ENCODE measurements around the gene CC2D2B. TPM values are rescaled to one million over a fixed set of nuclear protein-coding genes. Genes with fewer than 3 reads are reported as not detected.

CC2D2B gene
- polyA plus RNA-seq (2011; rRNA removed) = not detected in 2 replicates
- not detected in 2 replicates for polyA minus RNA-seq (2011; rRNA and poly(A)+ RNA removed)

GRCh38 chr10:95907456-95908253, at the start of gene CC2D2B:
TSS of gene CC2D2B (plus strand) at chr10:95907975. CDS start at chr10:95911324, 3,349 bp downstream.
- H3K4me3 ChIP-seq (ENCODE audit: low read depth, low read length) = peak within 1 kb of the TSS; percentile 82
- peak within 1 kb of the TSS; percentile 69 for H3K27ac ChIP-seq (ENCODE audit: low read depth, low read length)
- POLR2A ChIA-PET = interaction anchor here (0.6 to 1.2 kb wide), 4 partner anchors 12 to 183 kb away, joined by 3 read pairs; no protein-coding TSS in a partner anchor
- DNase-seq (ENCODE audit: low read depth, low spot score) = peak; percentile 46
- CTCF ChIA-PET = interaction anchor here (0.6 to 2.4 kb wide), 10 partner anchors 11 to 214 kb away, joined by 3 to 48 read pairs (median 4); partner anchors contain the start of gene TCTN3
- TF ChIP-seq CTCF (IDR thresholded peaks at IDR 0.05; ENCODE audit: low read depth, low read length) = peak; percentile 22; the same call in 1 of the 2 replicates
- H3K9me3 ChIP-seq (ENCODE audit: control insufficient read depth, insufficient read depth, low read length) = no peaks in the 10 kb centered on the region
- peaks cover 3% of the 10 kb centered on the region for H3K27me3 ChIP-seq (ENCODE audit: control insufficient read depth, insufficient read depth, low read length)

GRCh38 chr10:95860166-95860940, 47.4 kb upstream of the CC2D2B start:
- POLR2A ChIA-PET = no interaction called here
- Histone ChIP-seq H3K27ac (ENCODE audit: low read depth, low read length) (no peak overlapping the region), H3K4me3 (ENCODE audit: low read depth, low read length) (no peak overlapping the region), H3K27me3 (ENCODE audit: control insufficient read depth, insufficient read depth, low read length) (no peaks in the 10 kb centered on the region), H3K9me3 (ENCODE audit: control insufficient read depth, insufficient read depth, low read length) (no peaks in the 10 kb centered on the region)
- no peak for TF ChIP-seq CTCF (IDR thresholded peaks at IDR 0.05; ENCODE audit: low read depth, low read length)
- DNase-seq (ENCODE audit: low read depth, low spot score) = no peak
- CTCF ChIA-PET = interaction anchor here (0.5 to 3.7 kb wide), 3 partner anchors 19 to 1059 kb away, joined by 3 to 37 read pairs (median 5); partner anchors contain the start of gene TCTN3

- ChIA-PET CTCF (interaction anchor here (0.6 to 3.7 kb wide), 3 partner anchors 9 to 167 kb away, joined by 4 to 37 read pairs (median 5); partner anchors contain the start of gene TCTN3), POLR2A (no interaction called here)
- H3K9me3 ChIP-seq (ENCODE audit: control insufficient read depth, insufficient read depth, low read length) = no peaks in the 10 kb centered on the region
- no peak for TF ChIP-seq CTCF (IDR thresholded peaks at IDR 0.05; ENCODE audit: low read depth, low read length)
- no peaks in the 10 kb centered on the region for H3K27me3 ChIP-seq (ENCODE audit: control insufficient read depth, insufficient read depth, low read length)
- no peak overlapping the region for H3K27ac ChIP-seq (ENCODE audit: low read depth, low read length)
- DNase-seq (ENCODE audit: low read depth, low spot score) = no peak
- H3K4me3 ChIP-seq (ENCODE audit: low read depth, low read length) = no peak overlapping the region
Measured at GRCh38 chr10:95861386-95861785, 46.4 kb upstream of the CC2D2B start.

- ChIA-PET POLR2A (interaction anchor here (0.6 to 1.6 kb wide), 3 partner anchors 42 to 171 kb away, joined by 3 to 8 read pairs (median 7); partner anchors contain the start of genes CC2D2B and TCTN3), CTCF (interaction anchor here (0.5 to 5.4 kb wide), 27 partner anchors 8 to 776 kb away, joined by 3 to 238 read pairs (median 4); partner anchors contain the start of genes CC2D2B and TCTN3)
- H3K27ac ChIP-seq (ENCODE audit: low read depth, low read length) = peak overlapping the region; percentile 0
- H3K9me3 ChIP-seq (ENCODE audit: control insufficient read depth, insufficient read depth, low read length) = no peaks in the 10 kb centered on the region
- peak; percentile 63 for DNase-seq (ENCODE audit: low read depth, low spot score)
- H3K27me3 ChIP-seq (ENCODE audit: control insufficient read depth, insufficient read depth, low read length) = no peaks in the 10 kb centered on the region
- H3K4me3 ChIP-seq (ENCODE audit: low read depth, low read length) = no peak overlapping the region
- peak; percentile 87 for TF ChIP-seq CTCF (IDR thresholded peaks at IDR 0.05; ENCODE audit: low read depth, low read length)
Measured at GRCh38 chr10:95864906-95865813, 42.6 kb upstream of the CC2D2B start.

All from AG04450 (cell line).